Measurements from ENCODE around the gene CDH13.

The CDH13 gene

GRCh38 chr16:83700918-83701317 lies 1074.1 kb downstream of the CDH13 start:
- Histone ChIP-seq H3K9me3 (replicated peaks; ENCODE audit: insufficient read depth, low read length) (no peaks in the 10 kb centered on the region), H3K9ac (ENCODE audit: low read length) (no peak overlapping the region), H3K27me3 (replicated peaks; ENCODE audit: insufficient read depth, low read length) (no peaks in the 10 kb centered on the region), H3K79me2 (ENCODE audit: low read length) (no peaks in the 10 kb centered on the region), H4K20me1 (ENCODE audit: insufficient read depth, low read length) (no peaks in the 10 kb centered on the region), H3K4me1 (ENCODE audit: low read length) (no peaks in the 10 kb centered on the region), H3K27ac (ENCODE audit: low read length) (no peak overlapping the region), H3K36me3 (replicated peaks; ENCODE audit: insufficient read depth, low read length) (no peaks in the 10 kb centered on the region), H2AFZ (ENCODE audit: low read length) (no peak overlapping the region), H3K9me2 (replicated peaks; ENCODE audit: insufficient read depth, low read length) (no peaks in the 10 kb centered on the region), H3F3A (ENCODE audit: insufficient read depth, low read length) (no peaks in the 10 kb centered on the region), H3K4me2 (ENCODE audit: low read depth, low read length) (no peak overlapping the region), H3K4me3 (ENCODE audit: low read length) (no peak overlapping the region)
- TF ChIP-seq EZH2phosphoT487 (IDR thresholded peaks at IDR 0.05; ENCODE audit: low read length): no peak
- TF ChIP-seq EZH2 (optimal IDR thresholded peaks at IDR 0.05; ENCODE audit: low read depth, low read length): no peak
- TF ChIP-seq, protein P1, sequence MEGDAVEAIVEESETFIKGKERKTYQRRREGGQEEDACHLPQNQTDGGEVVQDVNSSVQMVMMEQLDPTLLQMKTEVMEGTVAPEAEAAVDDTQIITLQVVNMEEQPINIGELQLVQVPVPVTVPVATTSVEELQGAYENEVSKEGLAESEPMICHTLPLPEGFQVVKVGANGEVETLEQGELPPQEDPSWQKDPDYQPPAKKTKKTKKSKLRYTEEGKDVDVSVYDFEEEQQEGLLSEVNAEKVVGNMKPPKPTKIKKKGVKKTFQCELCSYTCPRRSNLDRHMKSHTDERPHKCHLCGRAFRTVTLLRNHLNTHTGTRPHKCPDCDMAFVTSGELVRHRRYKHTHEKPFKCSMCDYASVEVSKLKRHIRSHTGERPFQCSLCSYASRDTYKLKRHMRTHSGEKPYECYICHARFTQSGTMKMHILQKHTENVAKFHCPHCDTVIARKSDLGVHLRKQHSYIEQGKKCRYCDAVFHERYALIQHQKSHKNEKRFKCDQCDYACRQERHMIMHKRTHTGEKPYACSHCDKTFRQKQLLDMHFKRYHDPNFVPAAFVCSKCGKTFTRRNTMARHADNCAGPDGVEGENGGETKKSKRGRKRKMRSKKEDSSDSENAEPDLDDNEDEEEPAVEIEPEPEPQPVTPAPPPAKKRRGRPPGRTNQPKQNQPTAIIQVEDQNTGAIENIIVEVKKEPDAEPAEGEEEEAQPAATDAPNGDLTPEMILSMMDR (IDR thresholded peaks at IDR 0.05; ENCODE audit: low read length): no peak
- DNase-seq: no peak

GRCh38 chr16:83701494-83701893 lies 1074.7 kb downstream of the CDH13 start:
- no peaks in the 10 kb centered on the region for H3F3A ChIP-seq (ENCODE audit: insufficient read depth, low read length)
- H3K9me2 ChIP-seq (replicated peaks; ENCODE audit: insufficient read depth, low read length): no peaks in the 10 kb centered on the region
- peak; percentile 53 for DNase-seq
- H3K36me3 ChIP-seq (replicated peaks; ENCODE audit: insufficient read depth, low read length): no peaks in the 10 kb centered on the region
- H3K9ac ChIP-seq (ENCODE audit: low read length): no peak overlapping the region
- H3K27ac ChIP-seq (ENCODE audit: low read length): no peak overlapping the region
- H3K4me1 ChIP-seq (ENCODE audit: low read length): no peaks in the 10 kb centered on the region
- no peak overlapping the region for H3K4me2 ChIP-seq (ENCODE audit: low read depth, low read length)
- TF ChIP-seq EZH2phosphoT487 (IDR thresholded peaks at IDR 0.05; ENCODE audit: low read length) (no peak), EZH2 (optimal IDR thresholded peaks at IDR 0.05; ENCODE audit: low read depth, low read length) (no peak)
- TF ChIP-seq, protein P1 (IDR thresholded peaks at IDR 0.05; ENCODE audit: low read length): no peak
- H4K20me1 ChIP-seq (ENCODE audit: insufficient read depth, low read length): no peaks in the 10 kb centered on the region
- no peaks in the 10 kb centered on the region for H3K9me3 ChIP-seq (replicated peaks; ENCODE audit: insufficient read depth, low read length)
- H2AFZ ChIP-seq (ENCODE audit: low read length): no peak overlapping the region
- no peaks in the 10 kb centered on the region for H3K79me2 ChIP-seq (ENCODE audit: low read length)
- no peaks in the 10 kb centered on the region for H3K27me3 ChIP-seq (replicated peaks; ENCODE audit: insufficient read depth, low read length)
- no peak overlapping the region for H3K4me3 ChIP-seq (ENCODE audit: low read length)

GRCh38 chr16:83704656-83705055 lies 1077.9 kb downstream of the CDH13 start:
- no peaks in the 10 kb centered on the region for H3K36me3 ChIP-seq (replicated peaks; ENCODE audit: insufficient read depth, low read length)
- H3K9me2 ChIP-seq (replicated peaks; ENCODE audit: insufficient read depth, low read length): no peaks in the 10 kb centered on the region
- H3K4me1 ChIP-seq (ENCODE audit: low read length): no peaks in the 10 kb centered on the region
- no peaks in the 10 kb centered on the region for H4K20me1 ChIP-seq (ENCODE audit: insufficient read depth, low read length)
- H3K27ac ChIP-seq (ENCODE audit: low read length): no peak overlapping the region
- no peak overlapping the region for H3K4me2 ChIP-seq (ENCODE audit: low read depth, low read length)
- no peak overlapping the region for H3K9ac ChIP-seq (ENCODE audit: low read length)
- no peaks in the 10 kb centered on the region for H3K9me3 ChIP-seq (replicated peaks; ENCODE audit: insufficient read depth, low read length)
- no peaks in the 10 kb centered on the region for H3F3A ChIP-seq (ENCODE audit: insufficient read depth, low read length)
- DNase-seq: no peak
- no peak overlapping the region for H3K4me3 ChIP-seq (ENCODE audit: low read length)
- TF ChIP-seq EZH2 (optimal IDR thresholded peaks at IDR 0.05; ENCODE audit: low read depth, low read length) (no peak), EZH2phosphoT487 (IDR thresholded peaks at IDR 0.05; ENCODE audit: low read length) (no peak)
- TF ChIP-seq, protein P1 (IDR thresholded peaks at IDR 0.05; ENCODE audit: low read length): no peak
- H3K27me3 ChIP-seq (replicated peaks; ENCODE audit: insufficient read depth, low read length): no peaks in the 10 kb centered on the region
- no peaks in the 10 kb centered on the region for H3K79me2 ChIP-seq (ENCODE audit: low read length)
- H2AFZ ChIP-seq (ENCODE audit: low read length): no peak overlapping the region
